ENCODE measurements around the gene UQCC5.

The UQCC5 gene

GRCh38 chr3:52536369-52537164, at the start of gene UQCC5:
Gene UQCC5 (plus strand): TSS chr3:52536605. CDS start chr3:52536756, 151 bp downstream.
- H3K36me3 Mint-ChIP-seq (ENCODE audit: low read depth): peaks cover 56% of the 10 kb centered on the region
- H3K27me3 Mint-ChIP-seq: no peaks in the 10 kb centered on the region
- peaks cover 58% of the 10 kb centered on the region for H3K4me1 Mint-ChIP-seq (ENCODE audit: low read depth)

GRCh38 chr3:52487050-52487787, 49.2 kb upstream of the UQCC5 start:
- Mint-ChIP-seq H3K4me3 (no peak overlapping the region), H3K27me3 (no peaks in the 10 kb centered on the region), H3K9me3 (no peaks in the 10 kb centered on the region), H3K27ac (no peak overlapping the region), H3K36me3 (ENCODE audit: low read depth) (peaks cover 98% of the 10 kb centered on the region), H3K4me1 (ENCODE audit: low read depth) (no peaks in the 10 kb centered on the region)
- no peak for DNase-seq

More at GRCh38 chr3:52536369-52537164, at the start of gene UQCC5:
- peak; percentile 98 for DNase-seq
- Mint-ChIP-seq H3K9me3 (no peaks in the 10 kb centered on the region), H3K4me3 (peak within 1 kb of the TSS; percentile 96), H3K27ac (peak within 1 kb of the TSS; percentile 96)

- Mint-ChIP-seq H3K4me1 (ENCODE audit: low read depth) (no peaks in the 10 kb centered on the region), H3K4me3 (no peak overlapping the region), H3K36me3 (ENCODE audit: low read depth) (peaks cover 98% of the 10 kb centered on the region), H3K27me3 (no peaks in the 10 kb centered on the region), H3K27ac (no peak overlapping the region), H3K9me3 (no peaks in the 10 kb centered on the region)
- DNase-seq: no peak
These were observed 48.4 kb upstream of the UQCC5 start for GRCh38 chr3:52487788-52488691.

- Mint-ChIP-seq H3K9me3 (no peaks in the 10 kb centered on the region), H3K4me1 (ENCODE audit: low read depth) (no peaks in the 10 kb centered on the region), H3K4me3 (no peak overlapping the region), H3K36me3 (ENCODE audit: low read depth) (peaks cover 93% of the 10 kb centered on the region), H3K27ac (no peak overlapping the region), H3K27me3 (no peaks in the 10 kb centered on the region)
- no peak for DNase-seq
These were observed 47.7 kb upstream of the UQCC5 start for GRCh38 chr3:52488746-52489145.

- no peaks in the 10 kb centered on the region for H3K9me3 Mint-ChIP-seq
- H3K27me3 Mint-ChIP-seq: no peaks in the 10 kb centered on the region
- H3K27ac Mint-ChIP-seq: no peak overlapping the region
- no peak overlapping the region for H3K4me3 Mint-ChIP-seq
- no peaks in the 10 kb centered on the region for H3K4me1 Mint-ChIP-seq (ENCODE audit: low read depth)
- H3K36me3 Mint-ChIP-seq (ENCODE audit: low read depth): peaks cover 86% of the 10 kb centered on the region
- DNase-seq: no peak
These were observed 47.0 kb upstream of the UQCC5 start for GRCh38 chr3:52489453-52489852.

- H3K27me3 Mint-ChIP-seq: no peaks in the 10 kb centered on the region
- no peaks in the 10 kb centered on the region for H3K9me3 Mint-ChIP-seq
- no peak overlapping the region for H3K27ac Mint-ChIP-seq
- DNase-seq: no peak
- H3K36me3 Mint-ChIP-seq (ENCODE audit: low read depth): peaks cover 77% of the 10 kb centered on the region
- no peak overlapping the region for H3K4me3 Mint-ChIP-seq
- no peaks in the 10 kb centered on the region for H3K4me1 Mint-ChIP-seq (ENCODE audit: low read depth)
These were observed 46.1 kb upstream of the UQCC5 start for GRCh38 chr3:52490035-52490938.

- no peaks in the 10 kb centered on the region for H3K27me3 Mint-ChIP-seq
- H3K4me3 Mint-ChIP-seq: no peak overlapping the region
- H3K4me1 Mint-ChIP-seq (ENCODE audit: low read depth): no peaks in the 10 kb centered on the region
- no peak for DNase-seq
- H3K9me3 Mint-ChIP-seq: no peaks in the 10 kb centered on the region
- H3K27ac Mint-ChIP-seq: no peak overlapping the region
- peaks cover 70% of the 10 kb centered on the region for H3K36me3 Mint-ChIP-seq (ENCODE audit: low read depth)
These were observed 45.4 kb upstream of the UQCC5 start for GRCh38 chr3:52490939-52491526.

GRCh38 chr3:52492059-52492458, 44.3 kb upstream of the UQCC5 start:
- Mint-ChIP-seq H3K36me3 (ENCODE audit: low read depth) (peaks cover 59% of the 10 kb centered on the region), H3K4me1 (ENCODE audit: low read depth) (no peaks in the 10 kb centered on the region), H3K27ac (no peak overlapping the region), H3K4me3 (no peak overlapping the region), H3K27me3 (no peaks in the 10 kb centered on the region), H3K9me3 (no peaks in the 10 kb centered on the region)
- DNase-seq: no peak

GRCh38 chr3:52493232-52494017, 43.0 kb upstream of the UQCC5 start:
- H3K27ac Mint-ChIP-seq: no peak overlapping the region
- H3K4me1 Mint-ChIP-seq (ENCODE audit: low read depth): no peaks in the 10 kb centered on the region
- peaks cover 47% of the 10 kb centered on the region for H3K36me3 Mint-ChIP-seq (ENCODE audit: low read depth)
- no peak for DNase-seq
- H3K4me3 Mint-ChIP-seq: no peak overlapping the region
- no peaks in the 10 kb centered on the region for H3K9me3 Mint-ChIP-seq
- no peaks in the 10 kb centered on the region for H3K27me3 Mint-ChIP-seq

GRCh38 chr3:52494445-52494844, 42.0 kb upstream of the UQCC5 start:
- Mint-ChIP-seq H3K27ac (no peak overlapping the region), H3K4me1 (ENCODE audit: low read depth) (no peaks in the 10 kb centered on the region), H3K36me3 (ENCODE audit: low read depth) (peaks cover 38% of the 10 kb centered on the region), H3K9me3 (no peaks in the 10 kb centered on the region), H3K4me3 (no peak overlapping the region), H3K27me3 (no peaks in the 10 kb centered on the region)
- no peak for DNase-seq

- no peak for DNase-seq
- Mint-ChIP-seq H3K9me3 (no peaks in the 10 kb centered on the region), H3K4me3 (no peak within 1 kb of the TSS), H3K4me1 (ENCODE audit: low read depth) (no peaks in the 10 kb centered on the region), H3K36me3 (ENCODE audit: low read depth) (peaks cover 32% of the 10 kb centered on the region), H3K27me3 (no peaks in the 10 kb centered on the region), H3K27ac (no peak within 1 kb of the TSS)
These were observed 41.4 kb upstream of the UQCC5 start, which contains the start of gene STAB1 for GRCh38 chr3:52494886-52495495. Gene STAB1 (plus strand): TSS chr3:52495338. CDS start chr3:52495414, 76 bp downstream.

- no peaks in the 10 kb centered on the region for H3K4me1 Mint-ChIP-seq (ENCODE audit: low read depth)
- H3K27ac Mint-ChIP-seq: no peak overlapping the region
- H3K27me3 Mint-ChIP-seq: no peaks in the 10 kb centered on the region
- peaks cover 22% of the 10 kb centered on the region for H3K36me3 Mint-ChIP-seq (ENCODE audit: low read depth)
- DNase-seq: no peak
- no peak overlapping the region for H3K4me3 Mint-ChIP-seq
- H3K9me3 Mint-ChIP-seq: no peaks in the 10 kb centered on the region
These were observed 40.4 kb upstream of the UQCC5 start for GRCh38 chr3:52495777-52496602.

Data from activated T-cell treated with anti-CD3 and anti-CD28 coated beads, Interleukin-2, amount 50 U/mL, for 24 hours (primary cell).